HG03064 (cell line): ENCODE data around the gene FAHD2B.
"Not testable (repeated sequence)": the region's sequence is repeated elsewhere in the genome, so short reads cannot be mapped to it uniquely, and the experiment has no call there.

ENCODE experiments used
- ATAC-seq: cut with Tn5 transposase; IDR thresholded peaks from one replicate; pipeline ENCODE4 v1.9.1; 2021; ENCODE audit warnings: low read depth; ENCODE audit not compliant: unreplicated experiment

The FAHD2B gene

DNA sequence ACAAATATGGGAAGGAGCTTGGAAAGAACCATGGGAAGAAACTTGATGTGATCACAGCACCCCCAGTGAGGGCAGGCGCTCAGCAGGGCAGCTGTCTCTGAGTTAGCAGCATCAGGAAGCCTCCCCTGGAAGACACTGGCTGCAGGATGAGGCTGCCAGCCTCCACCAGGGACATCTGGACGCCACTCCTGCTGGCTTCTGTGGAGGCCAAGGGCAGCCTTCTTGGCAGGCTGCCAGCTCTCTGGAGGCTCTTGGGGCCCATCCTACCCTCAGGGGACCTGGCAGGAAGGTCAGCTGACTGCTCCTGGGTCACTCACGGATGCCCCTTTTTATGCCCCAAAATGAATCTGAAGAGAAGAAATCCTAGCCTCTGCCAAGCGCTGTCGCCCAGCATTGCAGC lies 26.0 kb downstream of the FAHD2B start:
- not testable (repeated sequence) for ATAC-seq

DNA sequence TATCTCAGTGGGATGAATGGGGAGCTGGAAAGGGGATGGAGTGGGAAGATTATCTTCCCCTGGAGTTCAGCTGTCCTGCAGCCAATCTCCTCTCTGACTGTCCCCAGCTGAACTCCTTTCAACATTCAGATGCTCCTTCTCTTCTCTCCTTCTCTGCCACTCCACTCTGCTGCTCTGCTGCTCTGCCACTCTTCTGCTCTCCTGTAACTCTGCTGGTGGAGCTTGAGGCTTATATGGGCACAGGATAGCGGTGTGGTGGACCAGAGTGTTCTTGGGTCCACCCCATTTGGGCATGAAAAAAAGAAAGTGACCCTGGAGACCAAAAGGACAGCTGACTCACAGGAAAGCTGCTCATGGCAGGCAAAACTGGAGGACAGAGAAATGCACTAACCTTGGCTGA lies 26.6 kb downstream of the FAHD2B start:
- no peak for ATAC-seq

DNA sequence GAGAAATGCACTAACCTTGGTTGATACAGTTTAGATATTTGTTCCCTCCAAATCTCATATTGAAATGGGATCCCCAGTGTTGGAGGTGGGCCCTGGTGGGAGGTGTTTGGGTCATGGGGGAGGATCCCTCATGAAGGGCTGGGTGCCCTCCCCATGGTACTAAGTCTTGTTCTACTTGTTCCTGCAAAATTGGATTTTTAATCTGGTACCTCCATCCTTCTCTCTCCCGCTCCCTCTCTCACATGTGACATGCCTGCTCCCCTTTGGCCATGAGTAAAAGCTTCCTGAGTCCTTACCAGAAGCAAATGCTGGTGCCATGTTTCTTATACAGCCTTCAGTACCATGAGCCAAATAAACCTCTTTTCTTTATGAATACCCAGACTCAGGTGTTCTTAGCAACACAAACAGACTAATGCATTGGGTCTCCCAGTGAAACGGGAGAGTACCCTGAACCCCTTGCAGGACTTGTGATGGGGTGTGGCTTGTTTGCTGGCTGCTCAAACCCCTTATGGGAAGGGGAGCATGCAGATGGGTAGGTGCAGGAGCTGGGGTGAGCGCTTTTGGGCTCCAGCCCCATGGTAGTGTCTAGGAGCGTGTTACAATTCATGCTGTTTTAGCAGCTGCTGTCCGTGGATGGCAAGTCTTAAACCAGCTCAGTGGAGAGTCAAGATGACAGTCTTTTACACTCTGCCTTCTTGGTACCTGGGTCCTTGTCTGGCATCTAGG lies 27.2 kb downstream of the FAHD2B start:
- no peak for ATAC-seq

DNA sequence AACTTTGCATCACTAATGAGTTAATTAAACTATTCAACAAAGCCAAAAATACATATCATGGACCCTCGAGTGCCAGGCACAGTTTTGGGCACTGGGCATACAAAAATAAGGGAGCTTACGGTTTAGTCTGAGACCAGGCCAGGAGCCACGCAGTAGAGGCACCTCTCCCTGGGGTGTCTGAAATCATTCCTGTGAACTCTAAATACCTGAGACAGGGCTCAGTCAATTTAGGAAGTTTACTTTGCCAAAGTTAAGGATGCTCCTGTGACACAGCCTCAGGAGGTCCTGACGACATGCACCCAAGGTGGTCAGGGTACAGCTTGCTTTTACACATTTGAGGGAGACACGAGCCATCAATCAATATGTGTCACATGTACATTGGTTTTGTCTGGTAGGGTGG lies 28.7 kb downstream of the FAHD2B start:
- not testable (repeated sequence) for ATAC-seq

DNA sequence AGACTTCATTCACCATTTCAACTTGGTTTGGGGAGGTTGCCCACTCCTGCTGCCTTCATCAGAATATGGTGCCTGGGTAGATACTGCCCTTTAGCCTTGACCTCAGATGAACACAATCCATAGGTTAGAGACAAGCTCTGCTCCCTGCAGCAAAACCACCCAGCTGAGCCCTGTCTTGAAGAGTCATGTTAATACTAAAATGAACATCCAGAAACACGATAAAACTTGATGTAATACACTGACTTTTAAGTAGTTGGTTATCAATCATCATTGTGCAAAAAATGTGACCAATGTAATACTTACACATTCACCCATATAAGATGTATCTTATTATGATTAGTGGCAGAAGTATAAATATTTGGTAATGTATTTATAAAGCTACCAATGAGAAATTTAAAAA lies 32.7 kb downstream of the FAHD2B start:
- ATAC-seq, result not testable (repeated sequence)

DNA sequence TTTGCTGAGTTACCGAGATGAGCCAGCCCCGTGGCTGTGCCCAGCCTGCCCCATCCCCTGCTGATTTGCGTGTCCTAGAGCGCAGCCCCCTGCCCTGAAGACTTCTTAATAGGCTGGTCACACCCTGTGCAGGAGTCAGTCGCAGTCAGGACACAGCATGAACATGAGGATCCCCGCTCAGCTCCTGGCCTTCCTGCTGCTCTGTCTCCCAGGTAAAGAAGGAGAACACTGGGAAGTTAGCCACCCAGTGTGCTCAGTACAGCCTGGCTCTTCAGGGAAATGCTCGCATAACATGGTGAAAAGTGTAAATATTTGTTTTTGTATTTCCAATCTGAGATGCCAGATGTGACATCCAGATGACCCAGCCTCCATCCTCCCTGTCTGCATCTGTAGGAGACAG lies 34.9 kb downstream of the FAHD2B start:
- not testable (repeated sequence) for ATAC-seq

DNA sequence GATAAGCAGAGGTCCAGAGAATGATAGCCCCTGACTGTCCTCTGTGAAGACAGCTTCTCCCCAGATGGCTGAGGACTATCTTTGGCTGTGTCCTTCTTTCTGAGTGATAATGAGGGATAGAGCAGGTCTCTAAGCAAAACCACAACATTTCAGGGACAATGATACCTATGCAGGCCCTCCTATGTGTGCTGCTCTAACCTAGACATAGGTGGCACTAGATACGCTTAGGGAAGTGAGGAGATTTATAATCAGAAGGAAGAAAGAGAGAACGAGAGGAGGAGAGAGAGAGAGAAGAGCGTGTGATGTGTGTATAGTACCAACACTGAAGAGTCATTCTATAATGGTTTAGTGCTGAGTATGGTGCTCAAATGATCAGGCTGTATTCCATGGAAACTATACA lies 38.5 kb downstream of the FAHD2B start:
- not testable (repeated sequence) for ATAC-seq

DNA sequence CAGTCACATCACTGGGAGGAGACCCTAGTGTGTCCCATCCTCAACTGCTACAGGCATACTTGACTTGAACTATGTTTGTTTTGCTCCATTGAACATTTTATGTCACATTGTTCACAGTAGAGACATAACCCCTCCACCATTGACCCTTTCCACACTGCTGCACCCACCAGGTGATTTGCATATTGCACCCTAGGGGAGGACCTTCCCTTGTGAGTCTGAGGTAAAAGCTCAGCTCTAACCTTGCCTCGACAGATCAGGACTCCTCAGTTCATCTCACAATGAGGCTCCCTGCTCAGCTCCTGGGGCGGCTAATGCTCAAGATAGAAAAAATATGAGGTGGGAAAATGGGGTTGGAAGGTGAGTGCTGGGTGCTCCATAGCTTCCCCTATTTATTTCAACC lies 44.6 kb downstream of the FAHD2B start:
- not testable (repeated sequence) for ATAC-seq

DNA sequence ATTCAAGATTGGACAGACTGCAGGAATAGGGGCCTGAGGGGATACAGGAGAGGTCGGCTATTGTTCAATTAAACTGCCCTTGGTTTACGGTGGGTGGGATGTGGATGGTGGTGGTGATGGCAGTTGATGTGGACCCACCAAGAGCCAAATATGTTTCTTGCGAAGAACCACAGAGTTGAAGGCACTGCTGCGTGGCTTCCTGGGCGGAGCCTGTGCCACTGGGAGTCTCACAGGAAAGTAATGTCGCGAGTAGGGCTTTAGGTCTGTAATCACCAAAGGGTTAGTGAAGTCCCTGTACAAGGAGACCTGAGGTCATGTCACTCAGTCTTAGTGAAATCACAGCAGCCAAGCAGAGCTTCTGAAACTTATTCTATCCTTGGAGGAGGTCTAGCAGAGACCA lies 46.2 kb downstream of the FAHD2B start:
- not testable (repeated sequence) for ATAC-seq

DNA sequence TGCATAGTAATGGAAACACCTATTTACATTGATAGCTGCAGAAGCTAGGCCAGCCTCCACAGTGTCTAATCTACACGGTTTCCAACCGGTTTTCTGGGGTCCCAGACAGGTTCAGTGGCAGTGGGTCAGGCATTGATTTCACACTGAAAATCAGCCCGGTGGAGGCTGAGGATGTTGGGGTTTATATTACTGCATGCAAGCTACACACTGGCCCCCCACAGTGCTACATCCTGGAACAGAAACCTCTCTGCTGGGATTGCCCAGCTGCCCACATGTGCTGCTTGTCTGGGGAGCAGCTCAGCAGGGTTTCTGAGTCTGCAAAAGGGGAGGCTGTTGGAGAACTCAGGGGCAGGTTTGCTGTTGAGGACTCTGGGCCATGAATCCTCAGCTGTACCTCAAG lies 48.0 kb downstream of the FAHD2B start:
- not testable (repeated sequence) for ATAC-seq

DNA sequence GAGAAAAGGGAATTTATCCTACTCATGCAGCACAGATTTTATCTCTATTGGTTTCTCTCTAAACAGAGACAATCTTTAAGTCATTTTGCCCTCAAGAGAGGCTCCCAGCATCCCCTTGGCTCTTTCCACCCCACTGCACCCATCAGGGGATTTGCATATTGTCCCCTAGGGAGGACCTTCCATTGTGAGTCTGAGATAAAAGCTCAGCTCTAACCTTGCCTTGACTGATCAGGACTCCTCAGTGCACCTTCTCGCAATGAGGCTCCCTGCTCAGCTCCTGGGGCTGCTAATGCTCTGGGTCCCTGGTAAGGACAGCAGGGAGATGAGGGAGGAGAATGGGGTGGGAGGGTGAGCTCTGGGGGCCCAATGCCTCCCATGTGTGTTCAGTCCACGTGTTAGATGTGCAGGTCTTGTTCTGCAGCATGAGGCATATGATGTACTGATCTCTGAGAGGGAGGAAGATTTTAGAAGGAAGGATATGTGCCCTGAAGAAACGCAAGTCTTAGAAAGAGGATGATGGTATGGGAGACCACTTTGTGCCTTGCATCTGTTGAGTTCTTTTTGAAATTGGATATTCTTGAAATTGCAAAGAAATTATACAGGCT lies 48.7 kb downstream of the FAHD2B start:
- ATAC-seq, result not testable (repeated sequence)
